ENCODE results near the gene HMG20A.

Gene HMG20A

DNA sequence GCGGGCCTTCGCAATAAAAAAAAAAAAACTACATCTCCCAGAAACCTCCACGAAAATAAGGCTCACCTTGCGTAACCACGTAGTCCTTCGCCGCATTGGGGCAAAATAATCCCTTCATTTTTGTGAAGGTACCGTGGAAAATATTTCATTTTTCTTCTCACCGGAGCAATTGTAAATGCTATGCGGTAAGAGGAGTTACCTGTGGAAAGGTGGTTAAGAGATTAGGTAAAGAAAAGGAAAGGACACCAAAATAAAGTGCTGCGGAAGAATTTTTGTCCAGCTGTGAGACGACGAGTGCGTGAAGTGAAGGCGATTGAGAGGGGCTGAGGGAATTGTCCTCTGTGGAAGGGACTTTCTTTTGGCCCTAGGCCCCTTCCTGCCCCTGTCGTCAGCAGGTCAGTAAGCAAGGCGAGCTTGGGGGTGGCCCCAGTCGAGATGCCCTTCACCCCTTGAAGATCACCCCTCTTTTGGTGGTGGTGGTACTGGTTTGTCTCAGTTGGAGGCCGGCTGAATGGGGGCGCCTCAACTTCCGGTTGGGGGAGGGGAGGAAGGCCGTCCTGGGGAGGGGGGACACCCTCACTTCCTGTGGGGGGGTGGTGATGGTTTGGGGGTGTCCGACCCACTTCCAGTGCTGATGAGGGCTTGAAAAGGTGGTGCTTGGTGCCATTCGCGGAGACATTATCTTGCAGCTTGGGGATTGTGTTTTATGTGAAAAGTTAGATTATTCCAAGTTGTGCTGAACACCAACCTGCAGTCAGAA, at the start of gene HMG20A:
Gene HMG20A, plus strand, starts transcription at position 279 of the 760 bp plus-strand sequence. CDS start 37,520 bp downstream, outside the sequence.
- peak within 1 kb of the TSS; percentile 98 to 99 (median 98) for H3K4me3 Mint-ChIP-seq
- no peaks in the 10 kb centered on the region for H3K27me3 Mint-ChIP-seq (ENCODE audit: low read depth)
- TF ChIP-seq, protein P1, sequence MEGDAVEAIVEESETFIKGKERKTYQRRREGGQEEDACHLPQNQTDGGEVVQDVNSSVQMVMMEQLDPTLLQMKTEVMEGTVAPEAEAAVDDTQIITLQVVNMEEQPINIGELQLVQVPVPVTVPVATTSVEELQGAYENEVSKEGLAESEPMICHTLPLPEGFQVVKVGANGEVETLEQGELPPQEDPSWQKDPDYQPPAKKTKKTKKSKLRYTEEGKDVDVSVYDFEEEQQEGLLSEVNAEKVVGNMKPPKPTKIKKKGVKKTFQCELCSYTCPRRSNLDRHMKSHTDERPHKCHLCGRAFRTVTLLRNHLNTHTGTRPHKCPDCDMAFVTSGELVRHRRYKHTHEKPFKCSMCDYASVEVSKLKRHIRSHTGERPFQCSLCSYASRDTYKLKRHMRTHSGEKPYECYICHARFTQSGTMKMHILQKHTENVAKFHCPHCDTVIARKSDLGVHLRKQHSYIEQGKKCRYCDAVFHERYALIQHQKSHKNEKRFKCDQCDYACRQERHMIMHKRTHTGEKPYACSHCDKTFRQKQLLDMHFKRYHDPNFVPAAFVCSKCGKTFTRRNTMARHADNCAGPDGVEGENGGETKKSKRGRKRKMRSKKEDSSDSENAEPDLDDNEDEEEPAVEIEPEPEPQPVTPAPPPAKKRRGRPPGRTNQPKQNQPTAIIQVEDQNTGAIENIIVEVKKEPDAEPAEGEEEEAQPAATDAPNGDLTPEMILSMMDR (IDR thresholded peaks at IDR 0.05; ENCODE audit: unreplicated experiment in 3 of 3), result no peak
- no peaks in the 10 kb centered on the region for H3K36me3 Mint-ChIP-seq (ENCODE audit: low read depth)
- H3K4me1 Mint-ChIP-seq, result peaks cover 50% of the 10 kb centered on the region
- no peaks in the 10 kb centered on the region for H3K9me3 Mint-ChIP-seq
- peak within 1 kb of the TSS; percentile 97 to 100 (median 100) for H3K27ac Mint-ChIP-seq

DNA sequence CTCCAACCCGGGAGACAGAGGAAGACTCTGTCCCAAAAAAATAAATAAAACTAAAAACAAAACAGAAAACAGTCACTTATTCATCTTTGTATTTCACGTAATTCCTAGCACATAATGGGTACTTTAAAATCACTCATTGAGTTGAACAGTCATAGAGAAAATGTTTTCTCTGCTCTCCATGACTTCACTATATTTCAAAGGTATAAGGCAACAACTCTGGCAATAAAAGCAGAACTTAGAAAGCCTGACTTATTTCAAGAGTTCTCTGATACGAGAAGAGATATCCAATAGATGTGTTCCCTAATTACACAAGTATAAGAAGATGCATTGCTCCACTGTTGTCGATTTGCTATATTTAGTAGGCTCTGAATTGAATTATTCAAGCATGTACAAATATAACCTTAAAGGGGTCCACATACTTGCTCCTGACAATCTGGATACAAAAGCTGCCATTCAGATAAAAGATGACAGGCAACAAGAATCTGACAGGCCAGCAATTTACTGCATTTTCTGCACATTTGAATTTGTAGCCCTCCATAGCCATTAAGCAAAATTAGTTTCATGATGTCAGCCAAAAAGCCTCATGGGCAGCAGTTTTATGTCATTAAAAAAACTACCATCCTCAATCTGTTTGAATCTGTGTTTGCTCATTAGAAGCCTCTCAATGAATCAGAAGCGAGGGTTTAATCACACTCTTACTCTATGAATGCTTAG, 48.7 kb upstream of the HMG20A start:
- H3K36me3 Mint-ChIP-seq (ENCODE audit: low read depth), result no peaks in the 10 kb centered on the region

DNA sequence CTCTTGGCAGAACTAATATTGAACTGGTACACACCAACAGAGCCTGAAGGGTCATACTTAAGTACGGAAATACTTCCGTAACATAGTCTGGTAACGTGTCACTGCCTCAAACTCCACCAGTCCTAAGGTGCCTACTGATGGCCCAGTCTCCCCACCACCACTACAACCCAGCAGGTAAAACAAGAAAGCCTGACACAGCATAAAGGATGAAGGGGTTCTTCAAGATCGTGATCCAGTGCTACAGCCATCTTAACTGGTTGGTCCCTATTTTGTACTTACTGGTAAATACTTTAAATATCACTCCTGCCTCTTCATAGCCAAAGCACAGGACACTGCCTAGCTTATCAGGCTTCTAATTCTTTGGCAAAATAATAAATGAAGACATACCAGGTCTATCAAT, 47.2 kb upstream of the HMG20A start:
- Mint-ChIP-seq H3K27ac (no peak overlapping the region), H3K4me1 (no peaks in the 10 kb centered on the region), H3K9me3 (no peaks in the 10 kb centered on the region), H3K36me3 (ENCODE audit: low read depth) (no peaks in the 10 kb centered on the region), H3K4me3 (no peak overlapping the region), H3K27me3 (ENCODE audit: low read depth) (no peaks in the 10 kb centered on the region)
- TF ChIP-seq, protein P1 (IDR thresholded peaks at IDR 0.05; ENCODE audit: unreplicated experiment in 3 of 3), result no peak

More for the DNA sequence above, 48.7 kb upstream of the HMG20A start:
- Mint-ChIP-seq H3K27ac (no peak overlapping the region), H3K4me3 (no peak overlapping the region), H3K4me1 (no peaks in the 10 kb centered on the region), H3K27me3 (ENCODE audit: low read depth) (no peaks in the 10 kb centered on the region), H3K9me3 (no peaks in the 10 kb centered on the region)
- TF ChIP-seq, protein P1 (IDR thresholded peaks at IDR 0.05; ENCODE audit: unreplicated experiment in 3 of 3), result no peak

DNA sequence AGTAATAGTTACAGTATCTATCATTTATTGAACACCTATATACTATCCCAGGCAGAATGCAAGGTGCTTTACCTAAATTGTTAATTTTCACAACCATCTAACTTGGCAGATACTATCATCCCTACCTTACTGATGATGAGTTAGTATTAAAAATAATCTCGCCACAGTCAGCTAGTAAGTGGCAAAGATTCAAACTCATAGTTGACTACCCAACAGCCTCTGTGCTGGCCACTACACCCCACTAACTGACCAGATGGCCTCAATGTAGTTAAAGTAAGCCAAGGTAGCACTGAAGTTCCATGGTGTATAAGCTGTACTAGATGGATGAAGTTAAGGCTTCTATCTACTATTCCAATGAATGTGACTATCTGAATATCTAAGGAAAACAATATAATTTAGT, 45.6 kb upstream of the HMG20A start:
- Mint-ChIP-seq H3K4me3 (no peak overlapping the region), H3K36me3 (ENCODE audit: low read depth) (no peaks in the 10 kb centered on the region), H3K27ac (no peak overlapping the region), H3K9me3 (no peaks in the 10 kb centered on the region), H3K27me3 (ENCODE audit: low read depth) (no peaks in the 10 kb centered on the region), H3K4me1 (no peaks in the 10 kb centered on the region)
- TF ChIP-seq, protein P1 (IDR thresholded peaks at IDR 0.05; ENCODE audit: unreplicated experiment in 3 of 3), result no peak

DNA sequence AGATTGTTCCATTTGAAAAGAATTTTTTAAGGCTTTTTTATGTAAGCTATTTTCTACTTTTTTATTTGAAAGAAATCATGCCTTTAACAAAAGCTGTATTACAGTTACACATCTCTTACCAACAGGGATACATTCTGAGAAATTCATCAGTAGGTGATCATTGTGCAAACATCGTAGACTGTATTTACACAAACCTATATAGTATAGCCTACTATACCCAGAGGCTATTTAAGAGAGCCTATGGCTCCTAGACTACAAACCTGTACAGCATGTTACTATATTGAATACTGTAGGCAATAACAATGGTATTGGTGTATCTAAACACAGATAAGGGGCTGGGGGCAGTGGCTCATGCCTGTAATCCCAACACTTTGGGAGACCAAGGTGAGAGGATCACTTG, 43.9 kb upstream of the HMG20A start:
- TF ChIP-seq, protein P1 (IDR thresholded peaks at IDR 0.05; ENCODE audit: unreplicated experiment in 3 of 3), result no peak
- Mint-ChIP-seq H3K27ac (no peak overlapping the region), H3K4me1 (no peaks in the 10 kb centered on the region), H3K9me3 (no peaks in the 10 kb centered on the region), H3K4me3 (no peak overlapping the region), H3K36me3 (ENCODE audit: low read depth) (no peaks in the 10 kb centered on the region), H3K27me3 (ENCODE audit: low read depth) (no peaks in the 10 kb centered on the region)

Measured in nephron (organoid).